Measurements from ENCODE around the gene FAF1.

GRCh38 chr1:50704126-50704525 is 255.9 kb downstream of the FAF1 start:
- peak; percentile 65 for TF ChIP-seq CTCF (IDR thresholded peaks at IDR 0.05; ENCODE audit: low read depth, low read length)
- no peak for TF ChIP-seq POLR2A (IDR thresholded peaks at IDR 0.05; ENCODE audit: extremely low read depth, insufficient read length)
- TF ChIP-seq MAX (IDR thresholded peaks at IDR 0.05; ENCODE audit: low read depth, low read length): no peak
- TF ChIP-seq MYC (IDR thresholded peaks at IDR 0.05; ENCODE audit: low read depth, low read length): no peak
